GM23338 (cell line): Measurements from ENCODE around the gene MED12L.

ENCODE experiments used
- CREB1 ChIP-seq: fragments of 250-450 bp; sonication (Bioruptor Pico); IDR thresholded peaks from 2 replicates; pipeline ENCODE4 v1.5.0; 2020; ENCODE audit warnings: low read depth, mild to moderate bottlenecking, moderate library complexity
- CTCF ChIP-seq, 2 experiments: fragments of 200-600 bp in 1 of 2; sonication (generic) in 1 of 2; conservative IDR thresholded peaks; 2 replicates each; pipeline versions ENCODE4 v1.5.1 to v1.6.1; 2016 to 2017; ENCODE audit warnings: antibody characterized with exemption in 2 of 2, low read depth in 2 of 2, mild to moderate bottlenecking in 2 of 2, moderate library complexity in 1 of 2
- EZH2 ChIP-seq: fragments of 200-600 bp; sonication (generic); IDR thresholded peaks from one replicate; pipeline ENCODE4 v1.8.0; 2017; ENCODE audit warnings: antibody characterized with exemption, mild to moderate bottlenecking, low read depth; ENCODE audit not compliant: unreplicated experiment
- EZH2phosphoT487 ChIP-seq: fragments of 200-600 bp; sonication (generic); IDR thresholded peaks from one replicate; pipeline ENCODE4 v1.8.1; 2018; ENCODE audit warnings: antibody characterized with exemption; ENCODE audit not compliant: unreplicated experiment
- NANOG ChIP-seq: IDR thresholded peaks from 2 replicates; pipeline ENCODE4 v1.6.1; 2016; ENCODE audit warnings: antibody characterized with exemption, borderline replicate concordance
- POLR2AphosphoS5 ChIP-seq: IDR thresholded peaks from 2 replicates; pipeline ENCODE4 v1.6.1; 2016; ENCODE audit warnings: antibody characterized with exemption, low read depth
- ZNF331 ChIP-seq: fragments of 250-450 bp; sonication (Bioruptor Pico); IDR thresholded peaks from 2 replicates; pipeline ENCODE4 v1.5.0; 2020; ENCODE audit warnings: low read depth, mild to moderate bottlenecking, moderate library complexity
- TF ChIP-seq, protein P1 (sequence below): IDR thresholded peaks from one replicate; pipeline ENCODE4 v1.6.1; 2018; ENCODE audit warnings: antibody characterized with exemption; ENCODE audit not compliant: unreplicated experiment

DNA sequence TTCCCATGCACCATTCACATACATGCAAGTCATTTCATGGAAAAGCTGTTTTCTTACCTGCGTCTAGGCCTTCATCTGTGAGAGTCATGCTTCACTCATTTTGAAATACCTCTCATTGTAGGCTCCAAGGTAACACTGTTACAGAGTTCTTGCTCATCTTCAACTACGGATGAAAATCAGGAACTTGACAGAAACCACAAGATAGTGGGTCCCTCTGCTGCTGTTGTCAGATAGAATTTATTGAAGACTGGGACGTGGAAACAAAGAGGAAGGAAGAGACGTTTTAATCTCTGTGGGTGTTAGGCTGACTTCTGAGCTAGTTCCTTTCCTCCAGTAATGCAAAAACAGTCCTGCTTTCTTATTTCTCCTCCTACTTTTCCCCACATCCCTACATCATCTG, 192.8 kb downstream of the MED12L start, which contains the start of gene P2RY14:
- TF ChIP-seq CTCF (conservative IDR thresholded peaks at IDR 0.05; ENCODE audit: low read depth in 2 of 2) (no peak), EZH2 (no peak), EZH2phosphoT487 (no peak), CREB1 (CRISPR knock-in tag) (no peak), NANOG (no peak), POLR2AphosphoS5 (no peak), ZNF331 (CRISPR knock-in tag) (no peak)
- TF ChIP-seq, protein P1, sequence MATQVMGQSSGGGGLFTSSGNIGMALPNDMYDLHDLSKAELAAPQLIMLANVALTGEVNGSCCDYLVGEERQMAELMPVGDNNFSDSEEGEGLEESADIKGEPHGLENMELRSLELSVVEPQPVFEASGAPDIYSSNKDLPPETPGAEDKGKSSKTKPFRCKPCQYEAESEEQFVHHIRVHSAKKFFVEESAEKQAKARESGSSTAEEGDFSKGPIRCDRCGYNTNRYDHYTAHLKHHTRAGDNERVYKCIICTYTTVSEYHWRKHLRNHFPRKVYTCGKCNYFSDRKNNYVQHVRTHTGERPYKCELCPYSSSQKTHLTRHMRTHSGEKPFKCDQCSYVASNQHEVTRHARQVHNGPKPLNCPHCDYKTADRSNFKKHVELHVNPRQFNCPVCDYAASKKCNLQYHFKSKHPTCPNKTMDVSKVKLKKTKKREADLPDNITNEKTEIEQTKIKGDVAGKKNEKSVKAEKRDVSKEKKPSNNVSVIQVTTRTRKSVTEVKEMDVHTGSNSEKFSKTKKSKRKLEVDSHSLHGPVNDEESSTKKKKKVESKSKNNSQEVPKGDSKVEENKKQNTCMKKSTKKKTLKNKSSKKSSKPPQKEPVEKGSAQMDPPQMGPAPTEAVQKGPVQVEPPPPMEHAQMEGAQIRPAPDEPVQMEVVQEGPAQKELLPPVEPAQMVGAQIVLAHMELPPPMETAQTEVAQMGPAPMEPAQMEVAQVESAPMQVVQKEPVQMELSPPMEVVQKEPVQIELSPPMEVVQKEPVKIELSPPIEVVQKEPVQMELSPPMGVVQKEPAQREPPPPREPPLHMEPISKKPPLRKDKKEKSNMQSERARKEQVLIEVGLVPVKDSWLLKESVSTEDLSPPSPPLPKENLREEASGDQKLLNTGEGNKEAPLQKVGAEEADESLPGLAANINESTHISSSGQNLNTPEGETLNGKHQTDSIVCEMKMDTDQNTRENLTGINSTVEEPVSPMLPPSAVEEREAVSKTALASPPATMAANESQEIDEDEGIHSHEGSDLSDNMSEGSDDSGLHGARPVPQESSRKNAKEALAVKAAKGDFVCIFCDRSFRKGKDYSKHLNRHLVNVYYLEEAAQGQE = no peak
